Liver (tissue), 9 donors: ENCODE measurements around the gene UFD1. TPM values are rescaled to one million over a fixed set of nuclear protein-coding genes. Genes with fewer than 3 reads are reported as not detected.
A peak's percentile ranks its signal among the peaks of the same experiment; 100 is the strongest.

Experiments used
- DNase-seq: peaks from one replicate; pipeline ENCODE4 v3.0.0-alpha.2; 2017; ENCODE audit warnings: low spot score
- H3K27ac ChIP-seq, 2 donors: one replicate each; pipeline ENCODE4 v1.7.0; 2013; ENCODE audit warnings: inconsistent platforms in 2 of 2, low read length in 2 of 2, control low read depth in 1 of 2, low read depth in 1 of 2, mild to moderate bottlenecking in 1 of 2
- H3K27me3 ChIP-seq, 4 donors: one replicate each; pipeline versions ENCODE4 v1.6.1 to v1.7.0; 2013; ENCODE audit warnings: low read length in 3 of 4, inconsistent platforms in 1 of 4, mild to moderate bottlenecking in 1 of 4, moderate library complexity in 1 of 4; ENCODE audit not compliant: control insufficient read depth in 4 of 4, insufficient read depth in 4 of 4
- H3K36me3 ChIP-seq, 4 donors: one replicate each; pipeline versions ENCODE4 v1.6.1 to v1.7.0; 2013; ENCODE audit warnings: low read length in 3 of 4, mild to moderate bottlenecking in 3 of 4, low read depth in 1 of 4, moderate library complexity in 1 of 4; ENCODE audit not compliant: control insufficient read depth in 4 of 4, insufficient read depth in 3 of 4
- H3K4me1 ChIP-seq, 4 donors: one replicate each; pipeline versions ENCODE4 v1.6.1 to v1.7.0; 2013; ENCODE audit warnings: low read length in 3 of 4, mild to moderate bottlenecking in 3 of 4, moderate library complexity in 1 of 4; ENCODE audit not compliant: control insufficient read depth in 4 of 4, insufficient read depth in 4 of 4
- H3K4me3 ChIP-seq, 3 donors: one replicate each; pipeline versions ENCODE4 v1.6.1 to v1.7.0; 2013; ENCODE audit warnings: low read length in 3 of 3, control low read depth in 1 of 3, low read depth in 1 of 3, mild to moderate bottlenecking in 1 of 3
- H3K9ac ChIP-seq, 2 donors: one replicate each; pipeline ENCODE4 v1.7.0; 2013; ENCODE audit warnings: low read length in 2 of 2, mild to moderate bottlenecking in 2 of 2, moderate library complexity in 2 of 2, control low read depth in 1 of 2, low read depth in 1 of 2
- H3K9me3 ChIP-seq, 4 donors: one replicate each; pipeline versions ENCODE4 v1.6.1 to v1.7.0; 2013; ENCODE audit warnings: low read length in 3 of 4; ENCODE audit not compliant: control insufficient read depth in 4 of 4
- EGR1 ChIP-seq, 2 donors: IDR thresholded peaks; 2 replicates each; pipeline ENCODE4 v1.6.1; 2016 to 2018; ENCODE audit warnings: antibody characterized with exemption in 2 of 2, low read depth in 2 of 2
- FOXA2 ChIP-seq: IDR thresholded peaks from 2 replicates; pipeline ENCODE4 v1.6.1; 2016; ENCODE audit warnings: antibody characterized with exemption
- GABPA ChIP-seq, 2 donors: IDR thresholded peaks in 1 of 2; conservative IDR thresholded peaks in 1 of 2; 2 replicates each; pipeline ENCODE4 v1.6.1; 2016; ENCODE audit warnings: antibody characterized with exemption in 2 of 2, mild to moderate bottlenecking in 1 of 2, moderate library complexity in 1 of 2
- HNF4G ChIP-seq: IDR thresholded peaks from 2 replicates; pipeline ENCODE4 v1.6.1; 2016; ENCODE audit warnings: antibody characterized with exemption
- JUND ChIP-seq, 2 donors: IDR thresholded peaks; 2 replicates each; pipeline ENCODE4 v1.6.1; 2016; ENCODE audit warnings: antibody characterized with exemption in 2 of 2
- NR2F2 ChIP-seq: IDR thresholded peaks from 2 replicates; pipeline ENCODE4 v1.6.1; 2016; ENCODE audit warnings: antibody characterized with exemption
- RAD21 ChIP-seq, 2 donors: IDR thresholded peaks; 2 replicates each; pipeline ENCODE4 v1.6.1; 2016; ENCODE audit warnings: antibody characterized with exemption in 2 of 2, mild to moderate bottlenecking in 2 of 2
- WGBS: extraction: QIAGEN DNeasy Blood & Tissue Kit; methylation state at CpG from one replicate; pipeline ENCODE4 v1.1.7; 2013; 5-methylcytosine and 5-hydroxymethylcytosine counted together
- polyA plus RNA-seq, 2 donors: library from polyadenylated mRNA; stranded (reverse) in 1 of 2; unstranded in 1 of 2; fragments of 200-250 nt in 1 of 2; fragments of >200 nt in 1 of 2; fragmentation: Nextera tagmentation in 1 of 2; extraction: Ambion mirVana in 1 of 2; gene quantifications; one replicate each; pipeline versions ENCODE4 v1.2.1 to v1.2.3, GENCODE V29; 2013 to 2015
- total RNA-seq, 2 donors: library from RNA; depleted of rRNA; stranded (reverse); fragments of >200 nt; gene quantifications; one replicate each; pipeline ENCODE4 v1.2.3, GENCODE V29; 2014
- TF ChIP-seq, protein P1 (sequence below): IDR thresholded peaks from 2 replicates; pipeline ENCODE4 v1.6.1; 2016; ENCODE audit warnings: antibody characterized with exemption, mild to moderate bottlenecking
- TF ChIP-seq, protein P2 (sequence below): fragments of 150-350 bp; IDR thresholded peaks from 2 replicates; pipeline ENCODE4 v1.5.1; 2017; ENCODE audit warnings: improper control_type of control experiment, low read depth, low read length; ENCODE audit not compliant: missing input control
- TF ChIP-seq, protein P3 (sequence below): IDR thresholded peaks from 2 replicates; pipeline ENCODE4 v1.6.1; 2016; ENCODE audit warnings: antibody characterized with exemption
- TF ChIP-seq, protein P4 (sequence below): IDR thresholded peaks from 2 replicates; pipeline ENCODE4 v1.6.1; 2016; ENCODE audit warnings: antibody characterized with exemption
- donor health status: healthy.
- donor health status: healthy.
- donor health status: healthy.
- donor health status: healthy.
- donor health status: healthy.

Gene UFD1
- total and polyA plus RNA-seq, 4 donors, result 28.2 to 64.2 (median 54.6) TPM

DNA sequence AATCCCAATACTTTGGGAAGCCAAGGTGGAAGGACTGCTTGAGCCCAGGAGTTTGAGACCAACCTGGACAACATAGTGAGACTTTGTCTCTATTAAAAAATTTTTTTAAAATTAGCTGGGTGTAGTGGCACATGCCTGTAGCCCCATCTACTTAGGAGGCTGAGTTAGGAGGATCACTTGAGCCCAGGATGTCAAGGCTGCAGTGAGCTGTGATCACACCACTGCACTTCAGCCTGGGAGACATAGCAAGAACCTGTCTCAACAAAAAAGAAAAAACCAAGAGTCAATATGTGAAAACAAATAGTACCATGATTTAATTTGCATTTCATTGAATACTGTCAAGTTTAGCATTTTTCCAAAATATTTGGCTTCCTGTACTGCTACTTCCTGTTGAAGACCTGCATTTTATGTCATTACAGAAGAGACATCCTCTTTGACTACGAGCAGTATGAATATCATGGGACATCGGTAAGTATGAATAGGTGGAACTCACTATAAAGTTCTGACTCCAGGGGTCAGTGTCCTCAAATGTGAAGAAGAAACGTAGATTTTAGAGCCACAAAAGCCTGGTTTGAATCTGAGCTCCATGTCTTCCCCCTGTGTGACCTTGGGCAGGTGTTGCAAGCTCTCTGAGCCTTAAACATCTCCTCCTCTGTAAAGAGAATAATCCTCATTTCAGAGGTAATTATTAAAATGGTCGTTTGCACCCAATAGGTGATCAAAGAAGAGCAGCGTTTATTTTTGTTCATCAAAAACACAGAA lies 16.8 kb upstream of the UFD1 start:
- no peaks in the 10 kb centered on the region for H3K36me3 ChIP-seq
- no peak for DNase-seq
- H3K9ac ChIP-seq, result no peak overlapping the region
- no peaks in the 10 kb centered on the region for H3K9me3 ChIP-seq
- no peak overlapping the region for H3K27ac ChIP-seq
- TF ChIP-seq RAD21 (IDR thresholded peaks at IDR 0.05) (peak; percentile 84 to 88), FOXA2 (no peak)
- TF ChIP-seq, protein P1, sequence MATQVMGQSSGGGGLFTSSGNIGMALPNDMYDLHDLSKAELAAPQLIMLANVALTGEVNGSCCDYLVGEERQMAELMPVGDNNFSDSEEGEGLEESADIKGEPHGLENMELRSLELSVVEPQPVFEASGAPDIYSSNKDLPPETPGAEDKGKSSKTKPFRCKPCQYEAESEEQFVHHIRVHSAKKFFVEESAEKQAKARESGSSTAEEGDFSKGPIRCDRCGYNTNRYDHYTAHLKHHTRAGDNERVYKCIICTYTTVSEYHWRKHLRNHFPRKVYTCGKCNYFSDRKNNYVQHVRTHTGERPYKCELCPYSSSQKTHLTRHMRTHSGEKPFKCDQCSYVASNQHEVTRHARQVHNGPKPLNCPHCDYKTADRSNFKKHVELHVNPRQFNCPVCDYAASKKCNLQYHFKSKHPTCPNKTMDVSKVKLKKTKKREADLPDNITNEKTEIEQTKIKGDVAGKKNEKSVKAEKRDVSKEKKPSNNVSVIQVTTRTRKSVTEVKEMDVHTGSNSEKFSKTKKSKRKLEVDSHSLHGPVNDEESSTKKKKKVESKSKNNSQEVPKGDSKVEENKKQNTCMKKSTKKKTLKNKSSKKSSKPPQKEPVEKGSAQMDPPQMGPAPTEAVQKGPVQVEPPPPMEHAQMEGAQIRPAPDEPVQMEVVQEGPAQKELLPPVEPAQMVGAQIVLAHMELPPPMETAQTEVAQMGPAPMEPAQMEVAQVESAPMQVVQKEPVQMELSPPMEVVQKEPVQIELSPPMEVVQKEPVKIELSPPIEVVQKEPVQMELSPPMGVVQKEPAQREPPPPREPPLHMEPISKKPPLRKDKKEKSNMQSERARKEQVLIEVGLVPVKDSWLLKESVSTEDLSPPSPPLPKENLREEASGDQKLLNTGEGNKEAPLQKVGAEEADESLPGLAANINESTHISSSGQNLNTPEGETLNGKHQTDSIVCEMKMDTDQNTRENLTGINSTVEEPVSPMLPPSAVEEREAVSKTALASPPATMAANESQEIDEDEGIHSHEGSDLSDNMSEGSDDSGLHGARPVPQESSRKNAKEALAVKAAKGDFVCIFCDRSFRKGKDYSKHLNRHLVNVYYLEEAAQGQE, result no peak
- TF ChIP-seq, protein P2, sequence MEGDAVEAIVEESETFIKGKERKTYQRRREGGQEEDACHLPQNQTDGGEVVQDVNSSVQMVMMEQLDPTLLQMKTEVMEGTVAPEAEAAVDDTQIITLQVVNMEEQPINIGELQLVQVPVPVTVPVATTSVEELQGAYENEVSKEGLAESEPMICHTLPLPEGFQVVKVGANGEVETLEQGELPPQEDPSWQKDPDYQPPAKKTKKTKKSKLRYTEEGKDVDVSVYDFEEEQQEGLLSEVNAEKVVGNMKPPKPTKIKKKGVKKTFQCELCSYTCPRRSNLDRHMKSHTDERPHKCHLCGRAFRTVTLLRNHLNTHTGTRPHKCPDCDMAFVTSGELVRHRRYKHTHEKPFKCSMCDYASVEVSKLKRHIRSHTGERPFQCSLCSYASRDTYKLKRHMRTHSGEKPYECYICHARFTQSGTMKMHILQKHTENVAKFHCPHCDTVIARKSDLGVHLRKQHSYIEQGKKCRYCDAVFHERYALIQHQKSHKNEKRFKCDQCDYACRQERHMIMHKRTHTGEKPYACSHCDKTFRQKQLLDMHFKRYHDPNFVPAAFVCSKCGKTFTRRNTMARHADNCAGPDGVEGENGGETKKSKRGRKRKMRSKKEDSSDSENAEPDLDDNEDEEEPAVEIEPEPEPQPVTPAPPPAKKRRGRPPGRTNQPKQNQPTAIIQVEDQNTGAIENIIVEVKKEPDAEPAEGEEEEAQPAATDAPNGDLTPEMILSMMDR, result peak; percentile 42
- TF ChIP-seq, protein P3, sequence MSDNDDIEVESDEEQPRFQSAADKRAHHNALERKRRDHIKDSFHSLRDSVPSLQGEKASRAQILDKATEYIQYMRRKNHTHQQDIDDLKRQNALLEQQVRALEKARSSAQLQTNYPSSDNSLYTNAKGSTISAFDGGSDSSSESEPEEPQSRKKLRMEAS, result no peak
- 64% methylated on average over 5 of the region's 5 CpGs for WGBS
- no peaks in the 10 kb centered on the region for H3K4me1 ChIP-seq
- no peaks in the 10 kb centered on the region for H3K27me3 ChIP-seq
- H3K4me3 ChIP-seq, result no peak overlapping the region

DNA sequence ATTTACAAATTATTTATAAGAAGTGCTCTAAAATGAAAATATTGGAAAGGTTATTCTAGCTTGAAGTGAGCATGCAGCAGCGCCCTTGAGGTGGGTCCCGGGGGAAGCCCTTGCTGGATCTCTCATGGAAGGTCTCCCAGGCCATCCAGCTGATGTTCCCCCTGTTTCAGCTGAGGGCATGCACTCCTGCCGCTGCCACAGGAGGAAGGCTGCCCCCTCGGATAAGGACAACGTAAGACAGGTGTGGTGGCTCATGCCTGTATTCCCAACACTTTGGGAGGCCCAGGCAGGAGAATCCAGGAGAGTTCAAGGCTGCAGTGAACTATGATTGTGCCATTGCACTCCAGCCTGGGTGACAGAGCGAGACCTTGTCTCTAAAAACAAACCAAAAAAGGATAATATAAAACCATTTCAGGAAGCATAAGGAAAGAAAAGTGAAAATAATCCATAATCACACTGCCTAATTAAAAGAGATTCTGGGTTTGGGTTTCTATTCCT lies 15.7 kb upstream of the UFD1 start:
- no peaks in the 10 kb centered on the region for H3K36me3 ChIP-seq
- H3K27me3 ChIP-seq, result no peaks in the 10 kb centered on the region
- no peak overlapping the region for H3K27ac ChIP-seq
- no peaks in the 10 kb centered on the region for H3K4me1 ChIP-seq
- no peak for DNase-seq
- WGBS, result 97% methylated on average over 6 of the region's 6 CpGs
- H3K9ac ChIP-seq, result no peak overlapping the region
- no peaks in the 10 kb centered on the region for H3K9me3 ChIP-seq
- no peak overlapping the region for H3K4me3 ChIP-seq
- no peak for TF ChIP-seq NR2F2
- no peak for TF ChIP-seq FOXA2
- no peak for TF ChIP-seq GABPA (IDR thresholded peaks at IDR 0.05 in 1 of 2, conservative IDR thresholded peaks at IDR 0.05 in 1 of 2)
- TF ChIP-seq, protein P4, sequence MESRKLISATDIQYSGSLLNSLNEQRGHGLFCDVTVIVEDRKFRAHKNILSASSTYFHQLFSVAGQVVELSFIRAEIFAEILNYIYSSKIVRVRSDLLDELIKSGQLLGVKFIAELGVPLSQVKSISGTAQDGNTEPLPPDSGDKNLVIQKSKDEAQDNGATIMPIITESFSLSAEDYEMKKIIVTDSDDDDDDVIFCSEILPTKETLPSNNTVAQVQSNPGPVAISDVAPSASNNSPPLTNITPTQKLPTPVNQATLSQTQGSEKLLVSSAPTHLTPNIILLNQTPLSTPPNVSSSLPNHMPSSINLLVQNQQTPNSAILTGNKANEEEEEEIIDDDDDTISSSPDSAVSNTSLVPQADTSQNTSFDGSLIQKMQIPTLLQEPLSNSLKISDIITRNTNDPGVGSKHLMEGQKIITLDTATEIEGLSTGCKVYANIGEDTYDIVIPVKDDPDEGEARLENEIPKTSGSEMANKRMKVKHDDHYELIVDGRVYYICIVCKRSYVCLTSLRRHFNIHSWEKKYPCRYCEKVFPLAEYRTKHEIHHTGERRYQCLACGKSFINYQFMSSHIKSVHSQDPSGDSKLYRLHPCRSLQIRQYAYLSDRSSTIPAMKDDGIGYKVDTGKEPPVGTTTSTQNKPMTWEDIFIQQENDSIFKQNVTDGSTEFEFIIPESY, result no peak
- TF ChIP-seq EGR1 (IDR thresholded peaks at IDR 0.05; ENCODE audit: low read depth in 2 of 2), result no peak
- TF ChIP-seq HNF4G, result no peak
- TF ChIP-seq JUND (IDR thresholded peaks at IDR 0.05), result no peak
